Heart left ventricle (tissue), 13 donors: ENCODE results near the gene RBM34.

Experiments
- POLR2A ChIP-seq, 2 donors: fragments of 450-650 bp; IDR thresholded peaks; one replicate each; pipeline ENCODE4 v1.6.1; 2017; ENCODE audit warnings: antibody characterized with exemption in 2 of 2, mild to moderate bottlenecking in 2 of 2, moderate library complexity in 2 of 2
- TF ChIP-seq, protein P1 (sequence below), 12 donors: fragments of 200-600 bp; sonication (generic) in 4 of 12; IDR thresholded peaks; one replicate each; pipeline versions ENCODE4 v1.5.0 to v1.8.0; 2018 to 2022; ENCODE audit warnings: antibody characterized with exemption in 12 of 12, mild to moderate bottlenecking in 5 of 12
- donor health status: ischemic (EF 13 %, LVEDD 7.1; RV severe dilation, severe dysfunction).
- donor health status: DM: no; HTN: yes; CAD: no.
- donor health status: DM: no; HTN: no; CAD: no.
- donor health status: ischemic (EF 25% LVEDD 6.9; RV normal size, moderate dysfunction).
- donor health status: ischemic (EF 25% LVEDD 5.7; RV mildly dilated, moderate dysfunction).
- donor health status: ischemic (EF 35%, LVEDD 5.7; RV mildly dilated, moderate dysfunction).
- donor health status: nonischemic (EF 11% LVEDD 7.7; RV severe dilation, severe dysfunction).
- donor health status: DM: yes; HTN: yes; CAD: no.
- donor health status: PGD.
- donor health status: ischemic (EF 29% LVEDD 5.4; RV normal size, mild dysfunction).
- donor health status: nonischemic (EF 23%, LVEDD 6.1; RV moderate dilation, normal function).

DNA sequence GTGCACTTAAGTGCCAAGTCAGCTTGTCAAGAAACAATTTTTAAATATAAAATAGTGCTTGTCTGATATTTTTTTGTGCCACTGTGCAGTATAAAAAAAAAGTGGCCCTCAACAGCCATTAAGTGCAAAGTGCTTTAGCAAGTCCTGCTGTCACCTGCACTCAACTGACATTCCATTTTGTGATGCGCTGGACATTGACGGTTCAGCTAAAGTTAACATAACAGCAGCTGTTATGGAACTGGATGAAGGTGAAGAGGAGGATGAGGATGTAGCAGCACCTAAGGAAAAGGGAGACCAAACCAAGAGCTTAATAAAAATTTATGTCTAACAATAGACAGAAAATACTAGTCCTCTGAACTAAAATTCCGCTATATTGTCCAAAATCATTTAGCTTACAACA, 7.3 kb upstream of the RBM34 start:
- TF ChIP-seq POLR2A (IDR thresholded peaks at IDR 0.05) = no peak
- TF ChIP-seq, protein P1, sequence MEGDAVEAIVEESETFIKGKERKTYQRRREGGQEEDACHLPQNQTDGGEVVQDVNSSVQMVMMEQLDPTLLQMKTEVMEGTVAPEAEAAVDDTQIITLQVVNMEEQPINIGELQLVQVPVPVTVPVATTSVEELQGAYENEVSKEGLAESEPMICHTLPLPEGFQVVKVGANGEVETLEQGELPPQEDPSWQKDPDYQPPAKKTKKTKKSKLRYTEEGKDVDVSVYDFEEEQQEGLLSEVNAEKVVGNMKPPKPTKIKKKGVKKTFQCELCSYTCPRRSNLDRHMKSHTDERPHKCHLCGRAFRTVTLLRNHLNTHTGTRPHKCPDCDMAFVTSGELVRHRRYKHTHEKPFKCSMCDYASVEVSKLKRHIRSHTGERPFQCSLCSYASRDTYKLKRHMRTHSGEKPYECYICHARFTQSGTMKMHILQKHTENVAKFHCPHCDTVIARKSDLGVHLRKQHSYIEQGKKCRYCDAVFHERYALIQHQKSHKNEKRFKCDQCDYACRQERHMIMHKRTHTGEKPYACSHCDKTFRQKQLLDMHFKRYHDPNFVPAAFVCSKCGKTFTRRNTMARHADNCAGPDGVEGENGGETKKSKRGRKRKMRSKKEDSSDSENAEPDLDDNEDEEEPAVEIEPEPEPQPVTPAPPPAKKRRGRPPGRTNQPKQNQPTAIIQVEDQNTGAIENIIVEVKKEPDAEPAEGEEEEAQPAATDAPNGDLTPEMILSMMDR (IDR thresholded peaks at IDR 0.05) = no peak
